ENCODE data around the gene CLIC6. TPM values are rescaled to one million over a fixed set of nuclear protein-coding genes. Genes with fewer than 3 reads are reported as not detected.

Gene CLIC6
- total RNA-seq, 1 experiment from 2014 or later, result not detected

- CTCF ChIA-PET, result interaction anchor here (0.6 kb wide), 1 partner anchor 39 kb away, joined by 3 read pairs; no protein-coding TSS in a partner anchor
- no peak for DNase-seq
- H3F3A ChIP-seq (ENCODE audit: low read length, unreplicated experiment), result no peaks in the 10 kb centered on the region
- no peaks in the 10 kb centered on the region for H4K20me1 ChIP-seq (ENCODE audit: low read length)
- no peak overlapping the region for H3K27ac ChIP-seq (ENCODE audit: low read length)
- H2AFZ ChIP-seq (ENCODE audit: low read length), result no peak overlapping the region
- H3K4me3 ChIP-seq (ENCODE audit: low read length), result no peak overlapping the region
- no peaks in the 10 kb centered on the region for H3K4me1 ChIP-seq (ENCODE audit: insufficient read depth, low read length)
- no peak overlapping the region for H3K4me2 ChIP-seq (ENCODE audit: low read length)
- POLR2A ChIA-PET (ENCODE audit: unreplicated experiment), result no interaction called here
- no peaks in the 10 kb centered on the region for H3K27me3 ChIP-seq (ENCODE audit: low read length)
- TF ChIP-seq, protein P1, sequence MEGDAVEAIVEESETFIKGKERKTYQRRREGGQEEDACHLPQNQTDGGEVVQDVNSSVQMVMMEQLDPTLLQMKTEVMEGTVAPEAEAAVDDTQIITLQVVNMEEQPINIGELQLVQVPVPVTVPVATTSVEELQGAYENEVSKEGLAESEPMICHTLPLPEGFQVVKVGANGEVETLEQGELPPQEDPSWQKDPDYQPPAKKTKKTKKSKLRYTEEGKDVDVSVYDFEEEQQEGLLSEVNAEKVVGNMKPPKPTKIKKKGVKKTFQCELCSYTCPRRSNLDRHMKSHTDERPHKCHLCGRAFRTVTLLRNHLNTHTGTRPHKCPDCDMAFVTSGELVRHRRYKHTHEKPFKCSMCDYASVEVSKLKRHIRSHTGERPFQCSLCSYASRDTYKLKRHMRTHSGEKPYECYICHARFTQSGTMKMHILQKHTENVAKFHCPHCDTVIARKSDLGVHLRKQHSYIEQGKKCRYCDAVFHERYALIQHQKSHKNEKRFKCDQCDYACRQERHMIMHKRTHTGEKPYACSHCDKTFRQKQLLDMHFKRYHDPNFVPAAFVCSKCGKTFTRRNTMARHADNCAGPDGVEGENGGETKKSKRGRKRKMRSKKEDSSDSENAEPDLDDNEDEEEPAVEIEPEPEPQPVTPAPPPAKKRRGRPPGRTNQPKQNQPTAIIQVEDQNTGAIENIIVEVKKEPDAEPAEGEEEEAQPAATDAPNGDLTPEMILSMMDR (conservative IDR thresholded peaks at IDR 0.05; ENCODE audit: low read depth, low read length), result no peak
- TF ChIP-seq EZH2 (IDR thresholded peaks at IDR 0.05; ENCODE audit: low read length, unreplicated experiment) (no peak), EZH2phosphoT487 (IDR thresholded peaks at IDR 0.05; ENCODE audit: borderline replicate concordance, low read length) (no peak)
- no peaks in the 10 kb centered on the region for H3K36me3 ChIP-seq (ENCODE audit: low read depth, low read length)
- H3K79me2 ChIP-seq (ENCODE audit: low read length), result no peaks in the 10 kb centered on the region
- no peaks in the 10 kb centered on the region for H3K9me3 ChIP-seq (ENCODE audit: low read length)
- H3K9me2 ChIP-seq (replicated peaks; ENCODE audit: low read length), result no peaks in the 10 kb centered on the region
- intact Hi-C loops (cut with micrococcal nuclease), result no loop called here
- no TSS peak for BruUV-seq (replicated peaks)
- no peak overlapping the region for H3K9ac ChIP-seq (ENCODE audit: low read length)
- ATAC-seq, result no peak
Observed at GRCh38 chr21:34650861-34651431, 17.8 kb upstream of the CLIC6 start.

- no peaks in the 10 kb centered on the region for H3K4me1 ChIP-seq (ENCODE audit: insufficient read depth, low read length)
- intact Hi-C loops (cut with micrococcal nuclease), result no loop called here
- no peak overlapping the region for H3K9ac ChIP-seq (ENCODE audit: low read length)
- no peak overlapping the region for H3K4me3 ChIP-seq (ENCODE audit: low read length)
- H3K4me2 ChIP-seq (ENCODE audit: low read length), result no peak overlapping the region
- H3K27ac ChIP-seq (ENCODE audit: low read length), result no peak overlapping the region
- H3K79me2 ChIP-seq (ENCODE audit: low read length), result no peaks in the 10 kb centered on the region
- DNase-seq, result no peak
- POLR2A ChIA-PET (ENCODE audit: unreplicated experiment), result interaction anchor here (0.6 kb wide), 1 partner anchor 26 kb away, joined by 3 read pairs; no protein-coding TSS in a partner anchor
- no peaks in the 10 kb centered on the region for H3K27me3 ChIP-seq (ENCODE audit: low read length)
- H3K36me3 ChIP-seq (ENCODE audit: low read depth, low read length), result no peaks in the 10 kb centered on the region
- H3K9me2 ChIP-seq (replicated peaks; ENCODE audit: low read length), result no peaks in the 10 kb centered on the region
- no TSS peak for BruUV-seq (replicated peaks)
- TF ChIP-seq EZH2 (IDR thresholded peaks at IDR 0.05; ENCODE audit: low read length, unreplicated experiment) (no peak), EZH2phosphoT487 (IDR thresholded peaks at IDR 0.05; ENCODE audit: borderline replicate concordance, low read length) (no peak)
- TF ChIP-seq, protein P1 (conservative IDR thresholded peaks at IDR 0.05; ENCODE audit: low read depth, low read length), result no peak
- ATAC-seq, result no peak
- H3F3A ChIP-seq (ENCODE audit: low read length, unreplicated experiment), result no peaks in the 10 kb centered on the region
- no peaks in the 10 kb centered on the region for H3K9me3 ChIP-seq (ENCODE audit: low read length)
- CTCF ChIA-PET, result no interaction called here
- H4K20me1 ChIP-seq (ENCODE audit: low read length), result no peaks in the 10 kb centered on the region
- H2AFZ ChIP-seq (ENCODE audit: low read length), result no peak overlapping the region
Observed at GRCh38 chr21:34651642-34652041, 17.2 kb upstream of the CLIC6 start.

- ATAC-seq, result no peak
- BruUV-seq (replicated peaks), result no TSS peak
- no peaks in the 10 kb centered on the region for H4K20me1 ChIP-seq (ENCODE audit: low read length)
- TF ChIP-seq, protein P1 (conservative IDR thresholded peaks at IDR 0.05; ENCODE audit: low read depth, low read length), result no peak
- no peak for TF ChIP-seq EZH2phosphoT487 (IDR thresholded peaks at IDR 0.05; ENCODE audit: borderline replicate concordance, low read length)
- no peak for TF ChIP-seq EZH2 (IDR thresholded peaks at IDR 0.05; ENCODE audit: low read length, unreplicated experiment)
- ChIA-PET POLR2A (ENCODE audit: unreplicated experiment) (no interaction called here), CTCF (no interaction called here)
- no peak overlapping the region for H2AFZ ChIP-seq (ENCODE audit: low read length)
- H3K27ac ChIP-seq (ENCODE audit: low read length), result no peak overlapping the region
- H3K4me2 ChIP-seq (ENCODE audit: low read length), result no peak overlapping the region
- H3K36me3 ChIP-seq (ENCODE audit: low read depth, low read length), result no peaks in the 10 kb centered on the region
- no peaks in the 10 kb centered on the region for H3K79me2 ChIP-seq (ENCODE audit: low read length)
- no peaks in the 10 kb centered on the region for H3K4me1 ChIP-seq (ENCODE audit: insufficient read depth, low read length)
- DNase-seq, result no peak
- H3K9ac ChIP-seq (ENCODE audit: low read length), result no peak overlapping the region
- H3K4me3 ChIP-seq (ENCODE audit: low read length), result no peak overlapping the region
- 0 out of 2 replicates have a peak, but pooled peaks cover 9% of the 10 kb centered on the region for H3K27me3 ChIP-seq (ENCODE audit: low read length)
- no peaks in the 10 kb centered on the region for H3F3A ChIP-seq (ENCODE audit: low read length, unreplicated experiment)
- H3K9me3 ChIP-seq (ENCODE audit: low read length), result no peaks in the 10 kb centered on the region
- H3K9me2 ChIP-seq (replicated peaks; ENCODE audit: low read length), result no peaks in the 10 kb centered on the region
- intact Hi-C loops (cut with micrococcal nuclease), result no loop called here
Observed at GRCh38 chr21:34653522-34653921, 15.3 kb upstream of the CLIC6 start.
